VCaP (cell line): ENCODE data around the gene ANKS6.

Source experiments
- H3K27ac ChIP-seq: fragments of 450-650 bp; 2 replicates; pipeline ENCODE4 v1.5.1; 2017
- TF ChIP-seq, protein P1 (sequence below): fragments of 450-650 bp; conservative IDR thresholded peaks from 2 replicates; pipeline ENCODE4 v1.5.1; 2017; ENCODE audit warnings: mild to moderate bottlenecking, moderate library complexity

ANKS6 gene

GRCh38 chr9:98836206-98836605 is 39.9 kb upstream of the ANKS6 start:
- TF ChIP-seq, protein P1, sequence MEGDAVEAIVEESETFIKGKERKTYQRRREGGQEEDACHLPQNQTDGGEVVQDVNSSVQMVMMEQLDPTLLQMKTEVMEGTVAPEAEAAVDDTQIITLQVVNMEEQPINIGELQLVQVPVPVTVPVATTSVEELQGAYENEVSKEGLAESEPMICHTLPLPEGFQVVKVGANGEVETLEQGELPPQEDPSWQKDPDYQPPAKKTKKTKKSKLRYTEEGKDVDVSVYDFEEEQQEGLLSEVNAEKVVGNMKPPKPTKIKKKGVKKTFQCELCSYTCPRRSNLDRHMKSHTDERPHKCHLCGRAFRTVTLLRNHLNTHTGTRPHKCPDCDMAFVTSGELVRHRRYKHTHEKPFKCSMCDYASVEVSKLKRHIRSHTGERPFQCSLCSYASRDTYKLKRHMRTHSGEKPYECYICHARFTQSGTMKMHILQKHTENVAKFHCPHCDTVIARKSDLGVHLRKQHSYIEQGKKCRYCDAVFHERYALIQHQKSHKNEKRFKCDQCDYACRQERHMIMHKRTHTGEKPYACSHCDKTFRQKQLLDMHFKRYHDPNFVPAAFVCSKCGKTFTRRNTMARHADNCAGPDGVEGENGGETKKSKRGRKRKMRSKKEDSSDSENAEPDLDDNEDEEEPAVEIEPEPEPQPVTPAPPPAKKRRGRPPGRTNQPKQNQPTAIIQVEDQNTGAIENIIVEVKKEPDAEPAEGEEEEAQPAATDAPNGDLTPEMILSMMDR, result no peak
- H3K27ac ChIP-seq, result no peak overlapping the region

DNA sequence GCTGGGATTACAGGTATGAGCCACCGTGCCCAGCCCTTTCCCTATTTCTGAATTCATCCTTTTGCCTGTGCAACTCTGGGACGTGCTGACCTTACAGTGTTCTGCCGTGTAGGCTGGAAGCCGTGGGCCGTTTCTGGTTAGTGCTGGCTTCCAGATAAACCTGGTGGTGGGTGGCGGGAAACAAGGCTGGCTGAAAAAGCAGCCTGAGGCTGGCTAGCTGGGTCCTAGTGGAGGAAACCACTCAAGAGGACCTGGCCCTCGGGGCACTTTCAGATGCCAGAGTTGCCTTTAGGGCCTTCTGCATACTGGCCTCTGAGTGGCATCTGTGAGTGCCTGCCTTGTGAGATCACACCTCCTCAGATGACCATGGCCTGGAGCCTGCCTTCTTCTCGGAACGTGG is 38.0 kb upstream of the ANKS6 start:
- TF ChIP-seq, protein P1, result no peak
- H3K27ac ChIP-seq, result no peak overlapping the region

DNA sequence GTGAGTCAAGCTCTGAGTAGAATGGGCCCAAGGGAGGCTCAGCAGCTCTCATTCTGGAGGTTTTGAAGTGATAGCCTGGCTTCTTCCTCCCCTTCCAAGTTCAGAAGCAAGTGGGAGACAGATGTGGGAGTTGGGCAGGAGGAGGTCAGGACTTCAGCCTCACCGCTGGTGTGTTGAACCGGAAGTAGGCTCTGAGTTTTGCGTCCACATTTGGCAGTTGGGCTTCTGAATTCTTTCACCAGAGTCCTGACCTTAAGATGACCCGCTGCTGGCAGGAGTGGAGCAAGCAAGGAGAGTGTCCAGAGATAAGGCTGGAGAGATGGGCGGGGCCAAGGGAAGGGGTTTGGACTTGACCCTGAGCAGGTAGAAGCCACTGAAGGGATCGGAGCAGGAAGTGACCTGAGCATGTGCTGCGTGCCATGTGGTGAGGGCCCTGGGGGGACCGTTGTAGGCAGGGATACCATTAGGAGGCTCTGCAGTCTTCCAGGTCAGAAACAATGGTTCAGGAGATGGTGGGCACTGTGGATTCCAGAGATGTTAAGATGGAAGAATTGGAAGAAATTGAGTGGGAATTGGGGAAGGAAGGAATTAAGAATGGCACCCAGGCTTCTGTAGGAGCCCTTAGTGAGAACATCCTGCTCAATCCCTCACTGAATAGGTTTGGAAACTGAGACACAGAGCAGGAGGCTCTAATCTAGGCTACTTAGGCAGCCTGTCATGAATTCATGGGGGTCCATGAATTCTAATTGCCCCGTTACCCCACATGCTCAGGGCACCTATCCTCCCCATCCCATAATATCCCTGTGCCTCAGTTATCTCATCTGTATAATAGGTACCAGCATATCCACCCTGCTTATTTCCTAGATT is 37.0 kb upstream of the ANKS6 start:
- no peak overlapping the region for H3K27ac ChIP-seq
- TF ChIP-seq, protein P1, result no peak

DNA sequence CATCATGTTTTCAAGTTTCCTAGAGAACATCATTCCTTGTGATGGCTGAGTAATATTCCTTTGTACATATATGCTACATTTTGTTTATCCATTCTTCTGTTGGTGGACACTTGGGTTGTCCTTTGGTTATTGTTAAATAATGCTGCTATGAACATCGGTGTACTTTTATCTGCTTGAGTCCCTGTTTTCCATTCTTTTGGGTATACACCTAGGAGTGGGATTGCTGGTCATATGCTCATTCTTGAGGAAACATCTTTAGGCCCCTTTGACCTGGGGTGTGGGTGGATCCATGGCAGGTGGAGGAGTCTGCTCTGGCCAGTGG is 36.4 kb upstream of the ANKS6 start:
- TF ChIP-seq, protein P1, result no peak
- H3K27ac ChIP-seq, result no peak overlapping the region

DNA sequence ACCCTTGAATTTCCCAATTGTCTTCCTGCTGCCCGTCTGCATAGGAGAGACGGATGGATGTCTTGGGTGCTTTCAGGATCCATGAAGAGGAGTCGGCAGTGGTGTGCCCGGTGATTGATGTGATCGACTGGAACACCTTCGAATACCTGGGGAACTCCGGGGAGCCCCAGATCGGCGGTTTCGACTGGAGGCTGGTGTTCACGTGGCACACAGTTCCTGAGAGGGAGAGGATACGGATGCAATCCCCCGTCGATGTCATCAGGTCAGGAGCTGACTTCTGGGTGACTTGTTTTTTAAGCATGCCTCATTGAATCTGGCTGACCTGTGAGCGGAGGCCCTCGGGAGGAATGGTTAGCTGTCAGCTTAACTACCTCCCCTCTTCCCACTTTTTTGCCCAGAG is 35.3 kb upstream of the ANKS6 start:
- H3K27ac ChIP-seq, result no peak overlapping the region
- TF ChIP-seq, protein P1, result no peak

- H3K27ac ChIP-seq, result no peak overlapping the region
- TF ChIP-seq, protein P1, result no peak
These were observed 34.2 kb upstream of the ANKS6 start for GRCh38 chr9:98830554-98830953.

DNA sequence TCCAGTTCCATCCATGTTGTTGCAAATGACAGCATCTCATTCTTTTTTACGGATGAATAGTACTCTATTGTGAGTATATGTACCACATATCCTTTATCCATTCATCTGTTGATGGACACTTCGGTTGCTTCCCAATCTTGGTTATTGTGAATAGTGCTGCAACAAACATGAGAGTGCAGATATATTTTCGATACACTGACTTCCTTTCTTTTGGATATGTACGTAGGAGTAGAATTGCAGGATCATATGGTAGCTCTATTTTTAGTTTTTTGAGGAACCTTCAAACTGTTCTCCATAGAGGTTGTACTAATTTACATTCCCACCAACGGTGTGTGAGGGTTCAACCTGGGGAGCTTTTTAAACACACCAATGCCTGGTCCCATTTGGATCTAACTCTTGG is 33.4 kb upstream of the ANKS6 start:
- TF ChIP-seq, protein P1, result no peak
- H3K27ac ChIP-seq, result no peak overlapping the region
